Measurements from ENCODE around the gene WDR91.
"Not testable (repeated sequence)": the region's sequence is repeated elsewhere in the genome, so short reads cannot be mapped to it uniquely, and the experiment has no call there.

- not testable (repeated sequence) for TF ChIP-seq CTCF, POLR2A (IDR thresholded peaks at IDR 0.05)
Observed at GRCh38 chr7:135234095-135234494, 22.8 kb upstream of the WDR91 start.
